HG02571 (cell line): ENCODE data around the gene ATOH1.

Experiments used
- ATAC-seq: cut with Tn5 transposase; IDR thresholded peaks from one replicate; pipeline ENCODE4 v1.9.1; 2021; ENCODE audit warnings: mild to moderate bottlenecking, moderate library complexity; ENCODE audit not compliant: unreplicated experiment

The ATOH1 gene

DNA sequence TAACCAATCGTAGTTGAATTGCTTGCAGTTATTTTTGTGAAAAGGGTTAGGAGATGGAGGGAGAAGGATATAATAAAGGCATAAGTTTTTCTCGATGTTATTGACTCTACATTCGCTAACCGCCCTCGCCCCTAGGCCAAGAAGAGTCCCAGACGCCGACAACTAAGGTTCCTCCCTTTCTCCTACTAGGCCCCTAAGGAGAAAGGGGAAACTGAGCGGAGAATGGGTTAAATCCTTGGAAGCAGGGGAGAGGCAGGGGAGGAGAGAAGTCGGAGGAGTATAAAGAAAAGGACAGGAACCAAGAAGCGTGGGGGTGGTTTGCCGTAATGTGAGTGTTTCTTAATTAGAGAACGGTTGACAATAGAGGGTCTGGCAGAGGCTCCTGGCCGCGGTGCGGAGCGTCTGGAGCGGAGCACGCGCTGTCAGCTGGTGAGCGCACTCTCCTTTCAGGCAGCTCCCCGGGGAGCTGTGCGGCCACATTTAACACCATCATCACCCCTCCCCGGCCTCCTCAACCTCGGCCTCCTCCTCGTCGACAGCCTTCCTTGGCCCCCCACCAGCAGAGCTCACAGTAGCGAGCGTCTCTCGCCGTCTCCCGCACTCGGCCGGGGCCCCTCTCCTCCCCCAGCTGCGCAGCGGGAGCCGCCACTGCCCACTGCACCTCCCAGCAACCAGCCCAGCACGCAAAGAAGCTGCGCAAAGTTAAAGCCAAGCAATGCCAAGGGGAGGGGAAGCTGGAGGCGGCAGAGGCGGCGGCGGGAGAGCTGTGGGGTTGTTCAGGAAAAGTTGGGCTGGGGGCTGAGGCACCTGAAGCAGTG is 5.9 kb downstream of the ATOH1 start:
- ATAC-seq: no peak

DNA sequence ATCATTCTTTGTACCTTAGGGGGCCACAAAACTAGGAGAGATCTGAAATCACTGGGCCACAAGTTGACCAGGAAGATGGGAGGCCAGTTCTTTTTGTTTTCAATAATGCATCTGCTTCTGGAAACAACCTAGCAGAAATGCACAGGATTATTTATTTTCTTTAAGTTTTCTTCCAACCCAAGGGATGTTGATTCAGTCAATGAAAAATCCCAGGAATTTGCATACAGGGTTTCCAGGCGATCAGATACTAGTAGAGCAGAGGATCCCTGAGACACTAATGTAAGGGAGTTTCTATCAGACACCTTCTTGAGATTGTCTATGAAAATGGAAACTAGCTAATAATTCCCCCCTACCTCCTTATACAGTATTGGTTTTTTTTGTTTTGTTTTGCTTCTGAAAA is 7.4 kb downstream of the ATOH1 start:
- no peak for ATAC-seq

DNA sequence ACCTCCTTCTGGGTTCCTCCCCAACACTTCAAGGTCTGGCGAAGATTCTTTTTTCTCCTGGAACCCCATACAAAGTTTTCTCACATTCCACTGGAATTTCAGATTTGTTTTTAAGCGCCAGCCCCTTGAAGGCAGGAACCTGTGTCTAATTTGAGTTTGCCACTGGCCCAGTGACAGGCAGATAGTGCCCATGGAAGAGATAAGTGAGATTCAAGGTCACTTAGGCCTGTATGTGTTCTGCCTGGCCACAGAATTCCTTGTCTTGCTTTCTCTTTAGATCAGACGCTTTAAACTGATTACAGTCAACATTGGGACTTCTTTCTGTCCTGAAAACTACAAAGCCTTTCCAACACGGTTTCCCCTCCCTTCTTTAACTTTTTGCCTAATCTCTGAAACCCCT is 11.2 kb downstream of the ATOH1 start:
- ATAC-seq: no peak

DNA sequence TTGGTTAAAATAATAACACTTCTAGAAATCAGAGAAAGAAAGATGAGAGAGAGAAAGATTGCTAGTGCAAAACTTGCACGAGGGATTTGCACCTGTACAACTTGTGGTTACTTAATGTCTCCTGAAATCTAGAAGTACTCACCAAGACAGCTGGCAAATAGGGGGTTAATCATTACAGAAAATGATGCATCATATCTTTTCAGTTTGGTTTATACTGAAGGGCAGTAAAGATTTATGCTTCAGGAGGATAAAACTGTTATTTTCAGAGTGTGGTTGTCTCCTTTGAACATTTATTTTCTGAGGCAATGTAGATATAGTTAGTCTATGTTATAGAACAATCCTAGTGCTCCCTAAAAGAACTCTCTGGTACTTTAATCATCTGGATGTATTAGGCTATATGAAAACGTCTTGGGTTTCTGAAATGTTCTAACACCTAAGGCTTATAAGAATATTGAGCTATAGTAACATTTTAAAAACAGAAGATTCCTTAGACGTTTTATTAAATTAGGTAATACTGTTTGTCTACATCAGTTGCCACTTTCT is 13.3 kb downstream of the ATOH1 start:
- no peak for ATAC-seq

DNA sequence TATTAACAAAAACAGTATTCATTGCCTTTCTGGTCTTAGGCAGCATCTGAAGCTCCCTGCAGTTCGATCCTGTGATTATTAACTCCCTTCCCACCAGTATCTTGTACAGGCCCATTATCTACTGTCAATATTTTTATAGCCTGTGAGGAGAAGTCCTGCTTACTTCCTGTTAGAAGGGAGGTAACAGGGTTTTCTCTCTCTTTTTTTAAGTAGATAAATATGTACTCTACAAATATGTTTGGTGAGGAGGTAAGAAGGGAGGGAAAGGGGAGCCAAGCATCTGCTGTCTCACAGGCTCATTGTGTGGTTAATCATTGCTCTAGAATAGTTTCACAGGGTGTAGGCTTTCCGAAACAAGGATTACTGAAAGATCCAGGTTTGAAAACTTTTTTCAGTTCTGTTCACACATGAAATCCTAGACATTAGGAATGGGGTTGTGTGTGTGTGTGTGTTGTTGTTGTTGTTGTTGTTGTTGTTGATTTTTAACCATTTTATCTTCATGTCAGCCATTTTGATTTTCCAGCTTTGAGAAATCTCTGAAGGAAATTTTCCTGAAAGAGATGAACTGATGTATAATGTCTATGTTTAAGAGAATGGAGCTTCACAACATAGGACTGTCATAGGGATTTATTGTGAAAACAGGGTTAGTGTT is 14.2 kb downstream of the ATOH1 start:
- no peak for ATAC-seq

DNA sequence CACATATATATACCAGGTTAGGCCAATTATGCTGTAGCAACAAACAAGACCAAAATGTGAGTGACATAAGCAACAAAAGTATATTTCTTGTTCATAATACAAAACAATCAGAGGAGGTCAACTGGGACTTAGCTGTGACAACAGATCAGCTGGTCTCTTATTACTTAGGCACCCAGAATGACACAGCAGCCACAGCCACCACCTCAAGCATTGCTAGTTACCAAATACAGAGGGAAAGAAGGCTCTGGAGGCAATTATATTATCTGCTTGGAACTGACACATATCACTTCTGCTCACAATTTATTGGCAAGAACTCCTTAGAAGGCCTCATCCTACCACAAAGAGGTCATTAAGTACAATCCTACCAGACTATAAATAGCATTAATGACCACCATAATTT is 15.2 kb downstream of the ATOH1 start:
- ATAC-seq: no peak

DNA sequence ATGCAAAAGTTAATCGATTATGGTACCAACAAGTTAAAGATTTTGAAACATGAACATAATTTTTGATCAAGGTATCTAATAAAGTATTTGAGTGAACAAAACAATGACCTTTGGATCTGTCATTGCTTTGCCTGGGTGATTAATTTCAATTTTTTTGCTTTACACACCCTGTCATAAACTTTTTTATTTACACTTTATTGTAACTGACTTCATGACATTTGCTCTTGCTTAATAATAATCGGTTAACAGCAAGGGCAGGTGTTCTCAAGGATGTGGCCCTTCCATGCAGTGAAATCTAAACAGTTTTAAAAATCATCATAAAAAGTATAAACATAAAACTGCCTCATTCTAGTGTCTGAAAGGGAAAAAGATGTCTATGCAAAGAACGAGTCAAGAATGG is 24.1 kb downstream of the ATOH1 start:
- ATAC-seq: no peak

DNA sequence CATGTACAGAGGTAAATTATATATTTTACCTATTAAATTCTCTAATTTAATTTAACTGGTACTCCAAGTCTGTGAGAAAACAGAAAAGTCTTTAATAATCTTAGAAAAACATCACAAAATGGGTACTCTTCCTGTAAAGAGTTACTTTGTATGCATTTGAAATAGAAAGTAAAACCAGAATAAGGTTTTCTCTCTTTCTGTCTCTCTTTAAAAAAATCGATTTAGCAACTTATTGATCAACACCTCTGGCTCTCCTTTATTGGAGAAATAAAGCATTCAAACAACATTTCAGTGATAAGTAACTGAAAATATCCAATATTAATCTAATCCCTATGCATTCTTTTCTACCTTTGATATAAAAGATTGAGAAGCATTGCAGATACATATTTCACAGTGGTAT is 27.4 kb downstream of the ATOH1 start:
- ATAC-seq: no peak

DNA sequence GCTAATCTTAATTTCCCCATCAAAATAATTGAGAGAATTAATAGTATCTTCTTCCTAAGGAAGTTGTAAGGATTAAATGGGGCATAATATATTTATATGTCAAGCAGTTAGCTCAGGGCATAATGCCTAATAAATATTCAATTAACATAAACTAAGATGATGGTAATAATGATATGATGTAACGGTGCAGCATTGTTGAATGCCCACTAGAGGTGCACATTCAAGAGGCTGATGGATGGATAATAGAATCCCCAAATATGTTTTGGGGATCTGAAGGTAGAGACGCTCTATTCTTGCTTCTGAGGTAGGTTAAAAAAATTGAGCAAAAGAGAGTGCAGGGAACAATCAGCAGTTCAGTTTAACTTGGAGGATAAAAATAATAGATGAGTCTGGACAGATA is 37.1 kb downstream of the ATOH1 start:
- ATAC-seq: no peak

DNA sequence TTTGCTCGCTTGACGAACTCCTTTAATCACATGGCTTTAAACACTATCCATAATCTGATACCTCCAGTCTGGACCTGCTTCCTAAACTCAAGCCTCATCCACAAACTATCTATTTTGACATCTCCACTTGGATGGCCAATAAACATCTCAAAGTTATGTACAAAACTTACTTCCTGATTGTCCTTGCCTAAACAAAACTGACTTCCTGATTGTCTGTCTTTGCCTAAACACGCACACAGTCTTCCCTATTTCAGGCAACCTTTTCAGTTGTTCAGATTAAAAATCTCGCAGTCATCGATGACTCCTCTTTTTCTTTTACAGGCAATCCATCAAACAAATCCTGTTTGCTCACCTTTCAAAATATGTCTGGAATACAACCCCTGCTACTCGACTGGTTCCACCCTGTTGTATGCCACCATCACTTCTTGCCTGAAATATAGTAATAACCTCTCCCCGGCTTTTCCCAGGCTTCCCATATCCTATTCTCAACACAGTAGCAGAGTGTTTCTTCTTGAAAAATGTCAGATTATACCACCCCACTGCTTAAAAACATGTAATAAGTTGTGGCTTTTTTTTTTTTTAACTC is 39.0 kb downstream of the ATOH1 start:
- ATAC-seq: no peak

DNA sequence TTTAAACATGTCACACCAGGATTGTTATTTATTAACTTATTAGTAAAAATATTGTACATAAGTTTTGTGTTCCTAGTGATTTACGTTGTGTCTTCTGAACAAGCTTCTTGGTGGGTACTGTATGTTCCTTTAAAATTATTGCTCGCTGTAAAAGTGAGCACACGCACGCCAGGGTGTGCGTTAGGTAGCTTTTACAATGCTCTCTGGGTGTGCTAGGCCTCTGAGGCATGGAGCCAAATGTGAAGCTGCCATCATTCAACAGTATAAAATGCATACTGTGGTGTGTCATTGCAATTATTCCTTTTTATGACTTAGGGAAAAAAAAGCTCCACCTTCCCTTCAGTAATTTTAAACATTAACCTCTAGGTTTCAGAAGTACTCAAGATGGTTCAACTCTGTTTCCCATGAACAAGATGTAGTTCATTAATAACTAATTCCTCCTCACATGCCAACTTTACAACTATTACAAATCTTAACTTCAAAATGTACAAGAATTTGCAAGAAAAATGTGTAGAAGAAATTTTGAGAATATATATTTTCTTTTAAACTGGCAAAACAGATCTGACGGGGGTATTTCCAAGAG is 42.4 kb downstream of the ATOH1 start:
- ATAC-seq: no peak

DNA sequence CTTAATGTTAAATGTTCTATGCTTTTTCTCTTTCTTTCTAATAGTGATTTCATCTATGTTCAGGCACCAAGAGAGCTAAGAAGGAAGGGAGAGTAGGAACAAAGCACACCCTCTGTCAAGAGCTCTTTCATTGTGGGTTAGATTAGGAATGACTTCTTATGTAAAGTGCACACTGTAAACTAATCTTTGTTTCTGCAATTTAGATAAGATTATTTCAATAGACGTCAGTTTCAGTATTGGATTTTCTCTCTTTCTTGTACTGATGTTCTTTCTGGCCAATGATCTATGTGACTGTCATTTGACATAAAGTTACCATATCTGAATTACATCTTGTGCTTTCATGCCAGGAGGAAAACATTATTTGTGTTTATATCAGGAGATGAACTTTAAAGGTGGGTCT is 48.2 kb downstream of the ATOH1 start:
- ATAC-seq: no peak

DNA sequence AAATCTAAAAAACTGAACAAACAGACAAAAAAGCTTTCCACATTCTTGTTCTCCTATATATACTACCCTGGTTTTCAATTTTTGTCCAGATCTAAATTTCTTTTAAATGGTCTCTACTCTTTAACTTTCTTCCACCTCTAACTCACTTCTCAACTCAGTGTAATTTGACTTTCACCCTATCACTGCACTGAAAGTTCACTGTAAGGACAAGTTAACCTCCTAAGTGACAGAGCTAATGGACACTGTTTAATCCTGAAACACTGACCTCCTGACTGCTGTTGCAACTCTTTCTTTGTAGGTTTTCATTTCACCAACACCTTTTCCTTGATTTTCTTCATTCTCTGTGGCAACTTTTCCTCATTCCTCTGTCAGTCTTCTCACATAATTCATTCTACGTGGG is 50.0 kb downstream of the ATOH1 start:
- no peak for ATAC-seq

DNA sequence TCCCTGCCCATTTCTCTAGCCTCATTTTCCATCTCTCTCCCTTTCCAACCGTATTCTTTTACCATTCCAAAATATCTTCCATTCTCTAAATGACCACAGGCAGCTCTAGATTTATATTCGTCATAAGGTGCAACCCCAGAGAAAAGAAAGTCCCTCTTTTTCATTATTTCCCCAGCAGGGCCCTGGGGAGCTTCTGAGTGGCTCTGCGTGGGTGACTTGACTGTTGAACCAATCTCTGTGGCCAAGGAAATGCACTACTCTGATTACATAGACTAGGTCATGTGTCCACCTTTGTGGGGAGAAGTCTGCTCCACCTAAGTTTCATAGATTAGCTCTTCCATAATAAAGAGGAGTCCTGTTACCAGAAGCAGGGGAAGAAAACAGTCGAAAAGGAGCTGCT is 51.4 kb downstream of the ATOH1 start:
- ATAC-seq: peak; percentile 94
